ENCODE results near the gene POLR2L.

Gene POLR2L

GRCh38 chr11:871472-871871 lies 29.1 kb upstream of the POLR2L start:
- Histone ChIP-seq H3K4me3 (replicated peaks; ENCODE audit: low read depth, low read length) (no peak overlapping the region), H3K36me3 (ENCODE audit: control insufficient read depth, insufficient read depth, low read length) (no peaks in the 10 kb centered on the region; the same call in none of the 2 replicates), H3K27me3 (replicated peaks; ENCODE audit: control insufficient read depth, insufficient read depth, low read length) (no peaks in the 10 kb centered on the region)
- DNase-seq (ENCODE audit: extremely low read depth, insufficient read length) = no peak
- no peak for TF ChIP-seq CTCF (IDR thresholded peaks at IDR 0.05; ENCODE audit: insufficient read depth, low read length, poor library complexity, severe bottlenecking)

GRCh38 chr11:870418-870817 lies 28.1 kb upstream of the POLR2L start:
- H3K36me3 ChIP-seq (ENCODE audit: control insufficient read depth, insufficient read depth, low read length) = no peaks in the 10 kb centered on the region; the same call in none of the 2 replicates
- no peak for TF ChIP-seq CTCF (IDR thresholded peaks at IDR 0.05; ENCODE audit: insufficient read depth, low read length, poor library complexity, severe bottlenecking)
- H3K4me3 ChIP-seq (replicated peaks; ENCODE audit: low read depth, low read length) = no peak overlapping the region
- no peaks in the 10 kb centered on the region for H3K27me3 ChIP-seq (replicated peaks; ENCODE audit: control insufficient read depth, insufficient read depth, low read length)
- DNase-seq (ENCODE audit: extremely low read depth, insufficient read length) = no peak

GRCh38 chr11:870127-870413 lies 27.7 kb upstream of the POLR2L start:
- no peaks in the 10 kb centered on the region for H3K27me3 ChIP-seq (replicated peaks; ENCODE audit: control insufficient read depth, insufficient read depth, low read length)
- no peak overlapping the region for H3K4me3 ChIP-seq (replicated peaks; ENCODE audit: low read depth, low read length)
- no peaks in the 10 kb centered on the region; the same call in none of the 2 replicates for H3K36me3 ChIP-seq (ENCODE audit: control insufficient read depth, insufficient read depth, low read length)
- DNase-seq (ENCODE audit: extremely low read depth, insufficient read length) = no peak
- TF ChIP-seq CTCF (IDR thresholded peaks at IDR 0.05; ENCODE audit: insufficient read depth, low read length, poor library complexity, severe bottlenecking) = no peak

GRCh38 chr11:869399-870126 lies 27.2 kb upstream of the POLR2L start:
- DNase-seq (ENCODE audit: extremely low read depth, insufficient read length) = no peak
- no peak overlapping the region for H3K4me3 ChIP-seq (replicated peaks; ENCODE audit: low read depth, low read length)
- H3K27me3 ChIP-seq (replicated peaks; ENCODE audit: control insufficient read depth, insufficient read depth, low read length) = no peaks in the 10 kb centered on the region
- no peaks in the 10 kb centered on the region; the same call in 1 of the 2 replicates for H3K36me3 ChIP-seq (ENCODE audit: control insufficient read depth, insufficient read depth, low read length)
- no peak for TF ChIP-seq CTCF (IDR thresholded peaks at IDR 0.05; ENCODE audit: insufficient read depth, low read length, poor library complexity, severe bottlenecking)

GRCh38 chr11:868802-869201 lies 26.5 kb upstream of the POLR2L start:
- Histone ChIP-seq H3K36me3 (ENCODE audit: control insufficient read depth, insufficient read depth, low read length) (no peaks in the 10 kb centered on the region; the same call in 1 of the 2 replicates), H3K4me3 (replicated peaks; ENCODE audit: low read depth, low read length) (no peak overlapping the region), H3K27me3 (replicated peaks; ENCODE audit: control insufficient read depth, insufficient read depth, low read length) (no peaks in the 10 kb centered on the region)
- no peak for DNase-seq (ENCODE audit: extremely low read depth, insufficient read length)
- TF ChIP-seq CTCF (IDR thresholded peaks at IDR 0.05; ENCODE audit: insufficient read depth, low read length, poor library complexity, severe bottlenecking) = no peak

- no peak for TF ChIP-seq CTCF (IDR thresholded peaks at IDR 0.05; ENCODE audit: insufficient read depth, low read length, poor library complexity, severe bottlenecking)
Observed at GRCh38 chr11:868394-868793, 26.1 kb upstream of the POLR2L start.

More at GRCh38 chr11:868394-868793, 26.1 kb upstream of the POLR2L start:
- DNase-seq (ENCODE audit: extremely low read depth, insufficient read length) = no peak
- Histone ChIP-seq H3K27me3 (replicated peaks; ENCODE audit: control insufficient read depth, insufficient read depth, low read length) (no peaks in the 10 kb centered on the region), H3K4me3 (replicated peaks; ENCODE audit: low read depth, low read length) (no peak overlapping the region), H3K36me3 (ENCODE audit: control insufficient read depth, insufficient read depth, low read length) (no peaks in the 10 kb centered on the region; the same call in 1 of the 2 replicates)

Data from GM06990 (cell line).